ENCODE data around the gene PADI1. TPM values are rescaled to one million over a fixed set of nuclear protein-coding genes. Genes with fewer than 3 reads are reported as not detected.

The PADI1 gene
- total RNA-seq, 1 experiment from 2014 or later: not detected

- no peak for DNase-seq
- no peak overlapping the region for H3K4me3 Mint-ChIP-seq (ENCODE audit: unreplicated experiment)
- no TSS peak for BruUV-seq (replicated peaks)
- intact Hi-C loops (cut with micrococcal nuclease; ENCODE audit: unreplicated experiment): no loop called here
- no peak overlapping the region for H3K27ac Mint-ChIP-seq (ENCODE audit: unreplicated experiment)
- Histone ChIP-seq H3K4me1 (no peaks in the 10 kb centered on the region), H3K36me3 (ENCODE audit: control insufficient read depth, insufficient read depth, low read length) (no peaks in the 10 kb centered on the region), H3K4me3 (ENCODE audit: low read depth, low read length) (no peak overlapping the region), H3K9me3 (no peaks in the 10 kb centered on the region), H3K27me3 (replicated peaks; ENCODE audit: control insufficient read depth, insufficient read depth, low read length) (no peaks in the 10 kb centered on the region; the same call in 1 of the 2 replicates)
- no peaks in the 10 kb centered on the region for H3K27me3 Mint-ChIP-seq (ENCODE audit: insufficient read depth, unreplicated experiment)
- ChIA-PET CTCF (no interaction called here), POLR2A (interaction anchor here (0.6 kb wide), 1 partner anchor 106 kb away, joined by 4 read pairs; no protein-coding TSS in a partner anchor)
- no peak for TF ChIP-seq CTCF (IDR thresholded peaks at IDR 0.05; ENCODE audit: insufficient read depth in 1 of 2, low read depth in 1 of 2, low read length in 1 of 2, severe bottlenecking in 1 of 2, unreplicated experiment in 1 of 2)
- no peaks in the 10 kb centered on the region for H3K9me3 Mint-ChIP-seq (ENCODE audit: unreplicated experiment)
- no peaks in the 10 kb centered on the region for H3K4me1 Mint-ChIP-seq (ENCODE audit: low read depth, unreplicated experiment)
- no peaks in the 10 kb centered on the region for H3K36me3 Mint-ChIP-seq (ENCODE audit: insufficient read depth, unreplicated experiment)
These were observed 40.2 kb downstream of the PADI1 start for GRCh38 chr1:17244821-17245740.

- Mint-ChIP-seq H3K4me3 (ENCODE audit: unreplicated experiment) (no peak overlapping the region), H3K9me3 (ENCODE audit: unreplicated experiment) (no peaks in the 10 kb centered on the region), H3K36me3 (ENCODE audit: insufficient read depth, unreplicated experiment) (no peaks in the 10 kb centered on the region), H3K27ac (ENCODE audit: unreplicated experiment) (no peak overlapping the region), H3K4me1 (ENCODE audit: low read depth, unreplicated experiment) (no peaks in the 10 kb centered on the region), H3K27me3 (ENCODE audit: insufficient read depth, unreplicated experiment) (no peaks in the 10 kb centered on the region)
- no peak for TF ChIP-seq CTCF (IDR thresholded peaks at IDR 0.05; ENCODE audit: insufficient read depth in 1 of 2, low read depth in 1 of 2, low read length in 1 of 2, severe bottlenecking in 1 of 2, unreplicated experiment in 1 of 2)
- Histone ChIP-seq H3K4me3 (ENCODE audit: low read depth, low read length) (no peak overlapping the region), H3K36me3 (ENCODE audit: control insufficient read depth, insufficient read depth, low read length) (no peaks in the 10 kb centered on the region), H3K9me3 (no peaks in the 10 kb centered on the region), H3K27me3 (replicated peaks; ENCODE audit: control insufficient read depth, insufficient read depth, low read length) (no peaks in the 10 kb centered on the region; the same call in 1 of the 2 replicates), H3K4me1 (no peaks in the 10 kb centered on the region)
- intact Hi-C loops (cut with micrococcal nuclease; ENCODE audit: unreplicated experiment): no loop called here
- DNase-seq: no peak
- ChIA-PET CTCF (no interaction called here), POLR2A (no interaction called here)
- BruUV-seq (replicated peaks): no TSS peak
These were observed 40.9 kb downstream of the PADI1 start for GRCh38 chr1:17245816-17246325.

DNA sequence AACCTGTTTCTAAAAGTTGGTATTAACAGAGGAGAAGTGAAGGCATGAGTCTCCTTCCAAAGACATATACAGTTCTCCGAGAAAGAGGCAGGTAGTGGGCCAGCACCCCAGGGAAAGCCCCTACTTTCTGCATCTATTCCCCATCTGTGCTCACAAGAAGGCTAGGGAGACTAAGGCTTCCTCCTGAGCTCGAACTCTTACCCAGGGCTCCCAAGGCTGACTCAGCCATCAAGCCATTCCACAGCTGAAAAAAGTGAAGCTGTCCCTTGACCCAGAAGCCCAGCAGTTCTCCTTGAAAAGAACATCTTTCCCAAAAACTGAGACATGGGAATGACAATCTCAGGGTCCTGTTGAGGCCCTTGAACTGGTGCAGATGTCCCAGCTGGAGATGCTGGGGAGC is 42.0 kb downstream of the PADI1 start:
- TF ChIP-seq CTCF (IDR thresholded peaks at IDR 0.05; ENCODE audit: insufficient read depth in 1 of 2, low read depth in 1 of 2, low read length in 1 of 2, severe bottlenecking in 1 of 2, unreplicated experiment in 1 of 2): no peak
- H3K4me1 ChIP-seq: no peaks in the 10 kb centered on the region
- BruUV-seq (replicated peaks): no TSS peak
- intact Hi-C loops (cut with micrococcal nuclease; ENCODE audit: unreplicated experiment): no loop called here
- no peaks in the 10 kb centered on the region; the same call in 1 of the 2 replicates for H3K27me3 ChIP-seq (replicated peaks; ENCODE audit: control insufficient read depth, insufficient read depth, low read length)
- CTCF ChIA-PET: no interaction called here
- no peak overlapping the region for H3K4me3 ChIP-seq (ENCODE audit: low read depth, low read length)
- H3K9me3 Mint-ChIP-seq (ENCODE audit: unreplicated experiment): no peaks in the 10 kb centered on the region
- POLR2A ChIA-PET: no interaction called here
- no peak for DNase-seq
- H3K27ac Mint-ChIP-seq (ENCODE audit: unreplicated experiment): no peak overlapping the region
- H3K27me3 Mint-ChIP-seq (ENCODE audit: insufficient read depth, unreplicated experiment): no peaks in the 10 kb centered on the region
- no peaks in the 10 kb centered on the region for H3K9me3 ChIP-seq
- no peaks in the 10 kb centered on the region for H3K36me3 Mint-ChIP-seq (ENCODE audit: insufficient read depth, unreplicated experiment)
- H3K4me3 Mint-ChIP-seq (ENCODE audit: unreplicated experiment): no peak overlapping the region
- H3K36me3 ChIP-seq (ENCODE audit: control insufficient read depth, insufficient read depth, low read length): no peaks in the 10 kb centered on the region
- H3K4me1 Mint-ChIP-seq (ENCODE audit: low read depth, unreplicated experiment): no peaks in the 10 kb centered on the region
